ENCODE results near the gene MALT1.

MALT1 gene

DNA sequence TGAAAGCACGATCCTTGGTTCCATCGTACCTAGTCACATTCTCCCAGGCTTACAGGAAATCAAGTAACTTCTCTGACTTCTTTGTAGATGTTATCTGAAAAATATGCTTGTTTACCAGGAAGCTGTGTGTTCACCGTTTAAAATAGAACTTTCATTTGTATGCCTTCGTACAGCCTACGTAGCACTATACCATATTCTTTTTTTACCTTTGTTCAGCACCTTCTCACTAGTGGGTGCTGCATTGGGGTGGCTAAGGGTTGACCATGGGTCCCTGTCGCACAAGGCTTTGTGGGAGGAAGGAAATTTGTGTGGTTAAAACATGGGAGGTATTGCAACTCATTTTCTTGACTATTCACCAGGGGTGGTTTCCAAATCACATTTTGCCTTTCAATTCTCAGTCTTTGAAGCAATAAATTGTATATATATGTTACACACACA is 16.6 kb downstream of the MALT1 start:
- no peak for DNase-seq

GRCh38 chr18:58690259-58690658 is 19.0 kb downstream of the MALT1 start:
- in situ Hi-C loops (cut with HindIII; ENCODE audit: low pct_ligation_motif_present, low sequenced_read_pairs) = no loop called here
- H3K27ac ChIP-seq = no peak overlapping the region
- peaks cover 3% of the 10 kb centered on the region for H3K36me3 ChIP-seq (replicated peaks)
- H3K4me3 ChIP-seq (ENCODE audit: low read depth, low read length) = no peak overlapping the region
- DNase-seq = no peak
- TF ChIP-seq, protein P1, sequence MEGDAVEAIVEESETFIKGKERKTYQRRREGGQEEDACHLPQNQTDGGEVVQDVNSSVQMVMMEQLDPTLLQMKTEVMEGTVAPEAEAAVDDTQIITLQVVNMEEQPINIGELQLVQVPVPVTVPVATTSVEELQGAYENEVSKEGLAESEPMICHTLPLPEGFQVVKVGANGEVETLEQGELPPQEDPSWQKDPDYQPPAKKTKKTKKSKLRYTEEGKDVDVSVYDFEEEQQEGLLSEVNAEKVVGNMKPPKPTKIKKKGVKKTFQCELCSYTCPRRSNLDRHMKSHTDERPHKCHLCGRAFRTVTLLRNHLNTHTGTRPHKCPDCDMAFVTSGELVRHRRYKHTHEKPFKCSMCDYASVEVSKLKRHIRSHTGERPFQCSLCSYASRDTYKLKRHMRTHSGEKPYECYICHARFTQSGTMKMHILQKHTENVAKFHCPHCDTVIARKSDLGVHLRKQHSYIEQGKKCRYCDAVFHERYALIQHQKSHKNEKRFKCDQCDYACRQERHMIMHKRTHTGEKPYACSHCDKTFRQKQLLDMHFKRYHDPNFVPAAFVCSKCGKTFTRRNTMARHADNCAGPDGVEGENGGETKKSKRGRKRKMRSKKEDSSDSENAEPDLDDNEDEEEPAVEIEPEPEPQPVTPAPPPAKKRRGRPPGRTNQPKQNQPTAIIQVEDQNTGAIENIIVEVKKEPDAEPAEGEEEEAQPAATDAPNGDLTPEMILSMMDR (IDR thresholded peaks at IDR 0.05; ENCODE audit: low read depth, low read length, missing control alignments) = no peak
- no peaks in the 10 kb centered on the region for H3K27me3 ChIP-seq (replicated peaks)

More for the DNA sequence above, 16.6 kb downstream of the MALT1 start:
- H3K27me3 ChIP-seq (replicated peaks) = no peaks in the 10 kb centered on the region
- no peak overlapping the region for H3K4me3 ChIP-seq (ENCODE audit: low read depth, low read length)
- H3K27ac ChIP-seq = no peak overlapping the region
- in situ Hi-C loops (cut with HindIII; ENCODE audit: low pct_ligation_motif_present, low sequenced_read_pairs) = no loop called here
- H3K36me3 ChIP-seq (replicated peaks) = peaks cover 3% of the 10 kb centered on the region
- TF ChIP-seq, protein P1 (IDR thresholded peaks at IDR 0.05; ENCODE audit: low read depth, low read length, missing control alignments) = no peak

GRCh38 chr18:58691256-58691655 is 20.0 kb downstream of the MALT1 start:
- in situ Hi-C loops (cut with HindIII; ENCODE audit: low pct_ligation_motif_present, low sequenced_read_pairs) = no loop called here
- no peak overlapping the region for H3K27ac ChIP-seq
- H3K4me3 ChIP-seq (ENCODE audit: low read depth, low read length) = no peak overlapping the region
- no peaks in the 10 kb centered on the region for H3K27me3 ChIP-seq (replicated peaks)
- peaks cover 2% of the 10 kb centered on the region for H3K36me3 ChIP-seq (replicated peaks)
- DNase-seq = no peak
- TF ChIP-seq, protein P1 (IDR thresholded peaks at IDR 0.05; ENCODE audit: low read depth, low read length, missing control alignments) = no peak

- DNase-seq = no peak
- H3K36me3 ChIP-seq (replicated peaks) = no peaks in the 10 kb centered on the region
- H3K4me3 ChIP-seq (ENCODE audit: low read depth, low read length) = no peak overlapping the region
- no peak overlapping the region for H3K27ac ChIP-seq
- H3K27me3 ChIP-seq (replicated peaks) = no peaks in the 10 kb centered on the region
- TF ChIP-seq, protein P1 (IDR thresholded peaks at IDR 0.05; ENCODE audit: low read depth, low read length, missing control alignments) = no peak
- in situ Hi-C loops (cut with HindIII; ENCODE audit: low pct_ligation_motif_present, low sequenced_read_pairs) = no loop called here
Observed at GRCh38 chr18:58692422-58693185, 21.3 kb downstream of the MALT1 start.

DNA sequence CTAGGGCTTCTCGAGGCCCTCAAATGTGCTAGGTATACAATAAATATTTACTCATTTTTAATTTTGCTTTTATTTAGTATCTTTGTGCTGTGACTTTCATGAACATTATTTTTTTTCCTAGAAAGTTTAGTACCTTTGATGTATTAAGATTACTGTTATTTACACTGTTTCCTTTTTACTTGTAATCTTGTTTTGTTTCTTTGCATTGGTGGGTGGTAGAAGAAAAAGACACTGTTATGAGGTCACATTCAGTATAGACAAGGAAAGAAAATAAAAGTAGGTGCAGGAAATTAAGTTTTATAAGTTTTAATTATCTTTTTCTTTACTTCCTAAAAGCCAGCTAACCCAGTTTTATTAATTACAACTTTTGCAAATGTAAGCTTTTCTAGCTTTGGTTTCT is 23.0 kb downstream of the MALT1 start:
- in situ Hi-C loops (cut with HindIII; ENCODE audit: low pct_ligation_motif_present, low sequenced_read_pairs) = no loop called here
- H3K27ac ChIP-seq = no peak overlapping the region

More for the DNA sequence above, 23.0 kb downstream of the MALT1 start:
- DNase-seq = no peak
- TF ChIP-seq, protein P1 (IDR thresholded peaks at IDR 0.05; ENCODE audit: low read depth, low read length, missing control alignments) = no peak
- no peaks in the 10 kb centered on the region for H3K27me3 ChIP-seq (replicated peaks)
- no peak overlapping the region for H3K4me3 ChIP-seq (ENCODE audit: low read depth, low read length)
- H3K36me3 ChIP-seq (replicated peaks) = no peaks in the 10 kb centered on the region

Data from brain microvascular endothelial cell (primary cell).